HG03439 (cell line): ENCODE results near the gene SELENON.

Source experiments
- ATAC-seq: cut with Tn5 transposase; IDR thresholded peaks from one replicate; pipeline ENCODE4 v1.9.1; 2021; ENCODE audit warnings: mild to moderate bottlenecking, moderate library complexity; ENCODE audit not compliant: unreplicated experiment

The SELENON gene

DNA sequence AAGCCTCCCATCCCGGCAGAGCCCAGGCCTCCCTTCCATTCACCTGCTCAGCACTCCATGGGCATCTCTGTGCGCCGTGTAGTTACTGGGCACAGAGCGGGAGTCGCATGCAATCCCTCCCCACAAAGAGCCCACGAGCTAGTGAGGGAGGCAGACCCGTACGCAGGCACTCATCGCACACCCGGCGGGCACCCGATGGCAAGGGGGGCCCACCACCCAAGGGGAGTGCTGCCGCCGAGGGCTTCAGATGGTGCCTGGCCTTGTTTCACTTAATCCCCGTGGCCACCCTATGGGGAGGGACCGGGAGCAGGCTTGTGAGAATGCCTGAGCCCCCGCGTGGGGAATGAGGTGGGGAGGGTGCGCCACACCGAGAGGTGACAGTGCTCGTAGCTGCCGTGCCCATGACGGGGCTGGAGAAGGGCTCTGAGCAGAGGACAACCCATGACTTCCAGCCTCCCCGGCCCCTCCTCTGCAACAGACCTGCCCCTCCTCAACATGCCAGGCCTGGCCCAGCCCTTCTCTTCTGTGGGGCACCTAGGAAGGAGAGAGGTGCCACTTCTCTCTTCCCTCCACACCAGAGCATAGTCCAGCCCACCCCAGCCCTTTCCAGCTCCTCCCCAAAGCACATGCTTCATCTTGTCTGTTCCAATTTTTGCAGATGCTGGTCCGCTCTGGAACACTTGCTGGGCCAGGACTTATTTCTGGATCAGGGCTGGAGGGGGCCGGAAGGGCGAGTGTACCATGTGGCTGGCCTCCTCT, 30.2 kb upstream of the SELENON start:
- ATAC-seq = no peak

DNA sequence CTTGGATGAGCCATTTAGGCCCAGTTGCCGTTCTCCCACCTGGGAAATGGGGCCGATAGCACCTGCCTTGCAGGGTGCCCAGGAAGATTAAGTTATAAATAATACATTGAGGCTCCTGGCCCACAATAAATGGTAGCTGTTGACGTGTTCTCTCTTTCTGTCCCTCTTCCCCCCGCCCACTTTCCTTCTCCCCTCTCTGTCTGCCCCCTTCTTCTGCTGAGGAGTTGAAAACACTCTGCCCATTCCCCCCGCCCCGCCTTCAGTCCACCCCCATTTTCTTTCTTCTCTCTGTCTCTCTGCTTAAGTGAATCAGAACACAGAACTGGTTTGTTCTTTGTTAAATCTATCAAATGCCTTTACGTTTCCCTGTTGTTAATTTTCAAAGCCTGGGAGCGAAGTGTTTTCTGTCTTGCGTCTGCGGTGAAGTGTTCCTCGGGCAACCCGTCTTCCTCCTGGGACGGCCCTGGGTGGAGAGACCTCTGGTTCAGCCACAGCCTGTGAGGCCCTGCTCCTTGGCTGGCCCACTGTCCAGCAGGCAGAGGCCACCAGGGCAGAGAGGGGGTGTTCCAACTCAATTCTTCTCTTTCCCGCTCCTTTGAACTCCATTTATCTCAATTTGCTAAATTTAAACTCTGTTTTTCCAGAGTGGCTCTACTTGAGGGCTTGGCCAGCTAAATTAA, 29.3 kb upstream of the SELENON start:
- no peak for ATAC-seq

DNA sequence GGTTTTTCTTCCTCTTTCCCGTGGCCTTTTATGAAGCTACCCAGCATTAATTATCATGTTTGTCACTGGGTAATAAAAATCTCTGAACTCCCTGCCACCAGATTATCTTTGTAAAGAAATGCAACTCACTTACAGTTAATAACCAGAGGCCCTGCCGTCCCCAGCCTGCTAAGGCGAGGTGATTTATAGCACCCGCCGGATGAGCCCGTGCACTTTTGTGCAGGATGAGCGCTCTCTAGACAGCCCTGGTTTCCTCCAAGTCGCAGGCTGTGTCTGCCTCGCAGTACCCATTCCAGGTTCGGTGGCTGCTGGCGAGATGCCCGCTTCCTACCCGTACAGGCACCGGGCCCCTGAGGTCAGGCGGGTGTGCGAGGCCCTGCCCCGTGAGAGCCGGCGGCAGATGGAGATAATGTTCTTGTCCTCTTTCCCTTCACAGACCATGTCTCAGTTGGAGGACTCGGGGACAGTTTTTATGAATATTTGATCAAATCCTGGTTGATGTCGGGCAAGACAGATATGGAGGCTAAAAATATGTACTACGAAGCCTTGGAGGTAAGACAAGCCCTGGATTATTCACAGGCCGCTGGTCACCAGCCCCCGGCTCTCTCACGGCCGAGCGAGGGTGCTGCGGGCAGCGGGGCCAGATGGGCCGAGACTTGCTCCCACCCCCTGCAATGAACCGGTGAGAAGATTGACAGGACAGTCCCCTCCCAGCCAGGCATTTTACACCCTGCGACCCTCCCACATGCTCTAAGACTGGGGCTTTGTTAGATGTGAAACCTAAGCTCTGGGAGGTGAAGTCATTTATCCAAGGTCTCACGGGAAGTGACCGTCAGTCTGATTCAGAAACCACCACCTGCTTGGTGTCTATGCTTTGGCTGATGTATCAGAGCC, 28.5 kb upstream of the SELENON start:
- ATAC-seq = no peak

DNA sequence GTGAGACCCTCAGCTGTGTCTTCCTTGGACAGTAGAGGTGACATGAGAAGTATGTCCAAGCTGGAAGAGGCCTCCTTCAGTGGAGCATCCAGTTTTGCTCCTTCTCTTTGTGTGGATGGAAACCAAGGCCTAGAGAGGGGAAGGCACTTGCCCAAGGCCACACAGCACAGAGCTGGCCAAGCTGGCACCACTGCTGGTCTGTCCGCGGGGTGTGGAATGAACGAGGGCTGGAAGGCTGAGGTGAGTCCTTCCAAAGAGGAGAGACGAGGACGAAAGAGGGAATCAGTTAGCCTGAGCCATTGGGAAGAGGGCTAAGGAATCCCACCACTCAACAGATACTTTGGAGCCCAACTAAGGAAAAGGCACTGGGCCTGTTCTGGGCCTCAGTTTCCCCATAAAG, 27.8 kb upstream of the SELENON start:
- ATAC-seq = no peak

DNA sequence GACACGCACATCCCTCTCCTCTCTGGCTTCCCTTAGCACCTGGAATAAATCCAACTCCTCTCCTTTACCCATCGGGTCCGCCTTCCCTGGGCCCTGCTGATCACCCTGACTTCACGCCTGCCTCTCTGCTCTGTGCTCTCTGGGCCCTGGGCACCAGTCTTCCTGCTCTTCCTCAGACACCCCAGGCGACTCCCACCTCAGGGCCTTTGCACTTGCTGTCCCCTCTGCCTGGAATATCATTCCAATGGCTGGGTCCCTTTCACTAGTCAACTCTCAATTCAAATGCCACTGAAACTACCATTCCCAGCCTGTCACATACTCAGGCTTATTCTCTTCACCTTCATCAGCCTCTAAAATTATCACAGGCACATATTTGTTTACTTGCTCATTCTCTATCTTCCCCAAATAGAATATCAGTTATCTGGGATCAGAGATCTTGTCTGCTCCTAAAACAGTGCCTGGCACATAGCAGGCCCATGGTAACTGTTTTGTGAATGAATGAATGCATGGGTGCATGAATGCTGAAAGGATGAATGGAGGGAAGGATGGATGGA, 27.2 kb upstream of the SELENON start:
- no peak for ATAC-seq

DNA sequence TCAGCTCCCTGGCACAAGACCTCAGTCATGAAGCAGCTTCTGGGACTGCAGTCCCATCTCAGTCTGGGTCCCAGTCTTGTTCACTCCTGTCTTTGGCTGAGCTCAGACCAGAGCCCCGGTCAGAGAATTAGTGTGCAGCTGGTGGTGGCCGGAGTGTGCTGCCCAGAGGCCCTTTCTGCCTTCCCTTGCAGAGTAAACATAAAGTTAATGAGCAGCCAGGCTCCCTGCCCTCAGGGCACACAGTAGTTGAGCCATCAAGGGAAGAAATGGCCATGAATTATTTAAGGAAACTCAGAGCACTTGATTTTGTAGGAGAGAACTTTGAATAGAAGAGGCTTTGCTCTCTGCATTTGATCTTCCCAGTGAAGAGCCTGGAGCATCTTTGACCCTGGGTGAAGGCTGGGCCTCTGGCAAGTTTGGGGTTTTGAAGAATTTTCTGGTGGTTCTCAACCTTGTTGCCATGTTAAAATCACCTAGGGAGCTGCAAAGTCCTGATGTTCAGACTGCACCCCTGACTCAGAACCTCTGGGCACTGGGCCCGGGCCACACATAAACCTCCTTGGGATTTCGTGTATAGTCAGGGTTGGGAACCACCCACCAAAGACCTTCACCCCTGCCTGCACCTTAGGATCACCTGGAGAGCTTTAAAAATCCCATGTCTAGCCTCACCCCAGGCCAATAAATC, 26.4 kb upstream of the SELENON start:
- no peak for ATAC-seq

DNA sequence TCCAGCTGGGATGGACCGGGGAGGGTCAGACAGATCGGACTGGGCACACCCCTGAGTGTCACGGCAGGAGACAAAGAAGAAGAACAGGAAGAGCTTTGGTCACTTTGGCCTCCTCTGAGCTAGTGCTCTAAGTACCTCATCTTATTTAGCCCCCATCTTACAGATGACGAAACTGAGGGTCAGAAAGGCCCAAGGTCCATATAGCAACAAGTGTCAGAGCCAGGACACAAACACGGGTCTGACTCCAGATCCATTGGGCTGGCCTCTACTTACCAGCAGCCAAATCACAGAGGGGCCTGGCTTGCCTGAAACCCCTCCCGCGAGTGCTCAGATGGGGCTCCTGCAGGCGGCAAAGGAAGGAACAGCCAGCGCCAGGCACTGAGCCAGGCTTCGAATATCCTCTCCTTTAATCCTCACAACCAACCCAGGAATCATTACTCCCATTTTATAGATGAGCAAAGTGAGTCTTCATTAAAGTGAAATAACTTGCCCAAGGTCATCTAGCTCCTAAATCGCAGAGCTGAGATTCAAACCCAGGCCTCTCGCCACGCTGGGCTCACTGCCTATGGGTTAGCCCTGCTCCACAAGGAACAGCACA, 25.7 kb upstream of the SELENON start:
- ATAC-seq = no peak

DNA sequence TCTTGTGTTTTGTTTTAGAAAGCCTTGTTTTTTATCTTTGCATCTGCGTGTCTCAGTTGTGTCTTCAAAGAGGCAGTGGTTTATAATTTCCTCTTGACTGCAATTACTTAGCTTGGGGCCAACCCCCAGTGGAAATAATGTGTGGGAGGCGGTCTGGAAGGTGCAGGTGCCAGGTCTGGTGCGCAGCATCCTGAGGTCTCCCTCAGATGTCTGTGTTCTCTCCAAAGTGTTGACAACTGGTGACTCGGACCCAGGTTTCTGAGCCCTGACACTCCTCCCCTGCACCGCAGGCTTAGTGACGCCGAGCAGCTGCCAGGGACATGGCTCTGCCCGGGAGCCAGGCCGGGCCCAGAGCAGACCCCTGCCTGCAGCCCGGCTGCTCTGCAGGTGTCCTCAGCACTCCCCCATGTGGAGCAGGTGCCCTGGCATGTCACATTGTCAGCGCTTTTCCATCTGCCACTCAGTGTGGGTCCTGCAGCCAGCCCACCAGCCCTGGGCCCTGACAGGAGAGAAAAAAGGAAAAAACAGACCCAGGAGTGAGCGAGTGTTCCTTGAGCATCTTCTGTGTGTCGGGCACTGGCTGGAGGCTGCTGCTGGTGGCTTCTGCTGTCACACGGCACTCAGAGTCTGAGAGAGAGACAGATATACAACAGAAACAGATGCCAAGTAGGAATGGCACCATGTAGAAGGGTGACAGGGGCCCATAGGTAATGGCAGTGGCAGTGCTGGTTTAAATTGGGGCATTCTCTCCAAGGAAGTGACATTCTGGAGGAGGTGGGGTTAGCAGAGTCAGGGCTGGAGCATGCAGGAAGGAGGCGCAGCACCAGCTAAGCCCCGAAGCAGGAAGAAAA, 24.8 kb upstream of the SELENON start:
- ATAC-seq = no peak

DNA sequence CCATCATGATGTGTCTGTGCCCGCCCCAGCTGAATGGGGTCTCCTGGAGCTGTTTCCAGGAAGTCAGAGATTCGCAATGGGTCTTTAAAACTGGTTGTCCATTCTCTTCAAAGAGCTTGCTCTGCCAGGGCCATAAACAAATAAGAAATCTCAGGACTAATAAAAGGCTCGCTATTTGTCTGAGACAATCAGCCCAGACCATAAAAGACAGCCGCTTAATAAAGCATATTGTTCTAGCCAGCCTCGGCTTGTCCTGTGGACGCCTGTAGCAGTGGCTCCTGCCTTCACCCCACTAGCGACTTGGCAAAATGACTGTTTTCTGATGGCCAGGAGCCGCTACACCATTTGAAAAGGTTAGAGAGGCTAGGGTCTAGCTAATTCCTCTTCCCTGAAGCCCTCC, 20.6 kb upstream of the SELENON start:
- ATAC-seq = no peak

DNA sequence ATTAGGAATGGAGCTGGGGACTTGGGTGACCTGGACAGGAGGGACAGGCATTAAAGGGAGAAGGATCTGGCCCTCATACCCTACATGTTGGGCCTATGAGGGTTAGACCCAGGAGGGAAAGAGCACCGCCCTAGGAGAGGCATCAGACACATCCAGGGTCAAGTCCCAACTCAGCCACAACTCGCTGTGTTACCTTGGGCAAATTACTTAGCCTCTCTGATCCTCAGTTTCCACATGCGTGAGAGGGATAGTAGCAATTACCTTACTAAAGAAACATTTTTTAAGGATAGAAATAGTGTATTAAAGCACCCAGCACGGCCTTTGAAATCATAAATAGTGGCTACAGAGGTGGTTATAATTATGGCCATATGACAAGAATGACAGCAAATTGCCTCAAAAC, 20.1 kb upstream of the SELENON start:
- ATAC-seq = no peak

DNA sequence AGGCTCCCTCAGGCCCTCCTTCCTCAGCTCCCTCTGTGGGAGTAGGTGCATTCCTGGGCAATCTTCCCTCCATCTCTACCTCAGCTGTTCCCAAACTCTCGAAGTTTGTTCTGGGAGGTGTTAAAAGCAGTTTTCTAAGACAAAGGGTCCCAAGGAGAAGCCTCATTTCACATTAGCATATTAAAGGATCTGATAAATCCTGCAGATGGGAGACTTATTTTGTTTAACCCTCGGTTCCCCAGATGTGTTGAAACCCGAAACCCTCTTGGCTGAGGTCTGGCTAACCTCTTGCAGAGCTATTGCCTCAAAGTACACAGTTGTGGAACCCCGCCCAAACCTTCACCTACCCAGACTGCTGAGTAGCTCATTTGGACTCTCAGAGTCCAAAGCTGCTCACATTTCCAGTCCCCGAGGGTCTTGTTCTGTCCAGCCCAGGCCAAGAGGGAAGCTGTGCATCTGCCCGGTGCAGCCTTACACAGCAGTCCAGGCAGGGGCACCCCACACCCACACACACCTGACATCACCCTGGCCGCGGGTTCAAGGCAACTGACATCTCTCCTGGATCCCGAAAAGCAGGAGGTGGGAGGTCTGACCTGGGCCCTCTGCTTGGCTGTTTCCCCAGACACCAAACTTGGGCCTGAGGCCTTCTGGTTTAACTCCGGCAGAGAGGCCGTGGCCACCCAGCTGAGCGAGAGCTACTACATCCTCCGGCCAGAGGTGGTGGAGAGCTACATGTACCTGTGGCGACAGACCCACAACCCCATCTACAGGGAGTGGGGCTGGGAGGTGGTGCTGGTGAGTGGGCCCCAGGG, 19.5 kb upstream of the SELENON start:
- ATAC-seq = no peak

DNA sequence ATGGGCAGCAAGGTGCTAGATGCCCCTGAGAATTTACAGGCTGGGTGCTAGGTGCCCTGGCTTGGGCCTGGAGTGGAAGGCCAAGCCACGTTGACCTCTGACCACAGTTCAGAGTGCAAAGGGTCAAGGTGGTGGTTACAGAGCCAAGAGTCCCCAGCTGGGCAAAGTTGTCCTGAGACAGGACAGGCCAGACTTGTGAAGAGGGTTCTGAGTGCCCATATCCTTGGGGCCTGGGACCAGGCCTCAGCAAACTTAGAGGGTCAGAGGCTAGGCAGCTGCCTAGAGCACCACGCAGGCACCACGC, 18.9 kb upstream of the SELENON start:
- ATAC-seq = no peak

DNA sequence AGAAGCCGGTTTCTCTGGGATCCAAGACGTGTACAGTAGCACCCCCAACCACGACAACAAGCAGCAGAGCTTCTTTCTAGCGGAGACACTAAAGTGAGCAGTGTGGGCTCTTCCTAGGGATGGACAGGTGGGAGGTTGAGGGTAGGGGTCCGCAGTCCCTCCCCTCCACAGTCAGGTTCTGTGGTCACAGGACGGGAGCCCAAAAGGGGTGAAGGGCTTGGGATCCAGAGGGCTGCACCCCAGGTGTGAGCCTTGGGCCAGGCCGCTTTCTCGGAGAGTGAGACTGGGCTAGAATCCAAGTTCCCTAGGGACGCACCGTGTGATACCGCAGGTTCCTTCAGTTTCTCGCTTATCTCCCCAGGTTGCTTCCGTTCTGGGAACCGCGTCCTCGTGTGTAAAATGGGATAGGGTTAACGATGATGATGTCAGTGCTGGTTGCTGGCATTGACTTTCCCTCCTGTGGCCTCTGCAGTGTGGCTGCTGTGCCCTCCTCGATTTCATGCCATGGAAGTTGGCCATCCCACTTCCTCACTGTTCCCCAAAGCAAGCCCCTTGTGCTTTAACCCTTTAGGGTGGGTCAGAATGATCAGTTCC, 17.3 kb upstream of the SELENON start:
- no peak for ATAC-seq

DNA sequence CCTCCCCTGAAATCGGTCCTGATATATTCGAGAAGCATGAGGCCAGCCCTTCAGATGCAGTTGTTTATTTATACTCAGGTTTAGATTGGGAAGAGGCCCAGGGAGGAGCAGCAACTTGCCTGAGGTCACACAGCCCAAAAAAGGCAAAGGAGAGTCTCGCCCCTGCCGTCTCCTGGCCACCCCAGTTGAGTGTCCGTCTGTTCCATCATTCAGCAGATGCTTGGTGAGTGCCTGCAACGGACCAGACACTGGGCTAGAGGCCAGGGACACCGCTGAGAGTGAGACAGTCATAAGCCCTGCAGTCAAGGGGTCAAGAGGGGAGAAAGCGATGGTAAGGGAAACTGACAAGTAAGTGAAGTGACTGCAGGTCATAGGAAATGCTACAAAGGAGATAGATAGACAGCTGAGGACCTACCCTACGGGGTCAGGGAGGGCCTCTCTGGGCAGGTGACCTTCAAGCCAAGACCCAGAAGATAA, 15.4 kb upstream of the SELENON start:
- no peak for ATAC-seq

DNA sequence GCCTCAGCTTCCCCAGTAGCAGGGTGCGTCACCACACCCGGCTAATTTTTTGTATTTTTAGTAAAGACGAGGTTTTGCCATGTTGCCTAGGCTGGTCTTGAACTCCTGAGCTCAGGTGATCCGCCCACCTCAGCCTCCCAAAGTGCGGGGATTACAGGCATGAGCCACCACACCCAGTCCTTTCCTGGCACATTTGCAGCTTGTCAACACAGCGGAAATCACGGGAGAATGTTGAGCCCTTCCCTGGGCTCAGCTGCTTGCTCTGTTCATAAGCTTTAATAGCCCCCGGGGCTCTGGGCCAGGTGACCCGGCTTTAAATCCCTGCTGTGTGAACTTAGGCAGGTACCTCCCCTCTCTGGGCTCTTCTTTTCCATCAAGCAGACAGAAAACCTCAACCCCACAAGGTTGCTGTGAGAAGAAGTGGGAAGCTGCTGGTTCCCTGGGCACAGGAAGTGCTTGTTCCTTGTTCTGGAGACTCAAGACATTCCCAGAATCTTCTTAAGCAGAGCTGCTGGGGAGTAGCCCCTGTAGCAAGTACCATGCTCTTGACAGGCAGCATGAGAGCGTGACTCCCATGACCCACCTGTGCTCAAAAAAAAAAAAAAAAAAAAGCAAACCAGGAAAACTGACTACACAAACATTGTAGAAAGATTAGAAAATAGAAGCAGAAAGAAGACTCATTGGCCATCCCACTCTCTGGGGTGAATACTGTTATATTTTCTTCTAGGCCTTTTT, 14.5 kb upstream of the SELENON start:
- ATAC-seq = no peak

DNA sequence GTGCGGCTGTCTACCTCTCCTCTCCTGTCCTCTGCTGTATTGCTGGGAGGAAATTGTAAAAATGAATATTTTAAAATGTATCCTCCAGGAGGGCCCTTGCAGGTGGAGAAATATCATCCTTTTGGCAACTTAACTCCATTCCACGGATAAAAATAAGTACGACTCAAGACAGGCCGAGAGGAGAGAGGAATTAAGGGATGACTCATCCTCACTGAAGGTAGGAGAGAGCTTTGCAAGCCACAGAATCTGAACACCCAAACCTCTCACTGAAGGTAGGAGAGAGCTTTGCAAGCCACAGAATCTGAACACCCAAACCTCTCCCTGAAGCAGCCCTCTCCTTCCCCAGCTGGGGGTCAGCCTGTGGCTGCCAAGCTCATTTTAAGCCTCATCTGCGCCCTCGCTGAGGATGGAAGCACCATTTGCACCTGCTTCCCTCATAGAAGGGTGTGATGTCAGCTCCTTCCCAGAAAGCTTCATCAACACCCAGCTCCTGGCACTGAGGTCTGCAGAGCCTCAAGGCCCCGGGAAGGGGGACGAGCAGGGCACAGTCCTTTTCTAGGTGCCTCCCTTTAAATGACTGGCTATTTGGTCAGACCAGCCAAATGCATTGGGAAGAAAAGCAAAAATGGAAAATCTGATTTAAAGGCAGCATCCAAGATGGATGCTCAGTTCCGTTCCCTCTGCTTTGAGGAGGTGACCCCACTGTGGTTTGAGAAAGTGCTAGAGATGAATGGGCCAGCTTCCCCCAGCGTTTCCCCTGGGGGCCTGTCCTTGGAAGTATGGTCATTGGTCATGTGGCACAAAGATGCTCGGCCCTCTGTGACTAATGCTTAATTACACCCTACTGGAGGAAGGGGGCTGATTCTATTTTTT, 12.9 kb upstream of the SELENON start:
- ATAC-seq = no peak

DNA sequence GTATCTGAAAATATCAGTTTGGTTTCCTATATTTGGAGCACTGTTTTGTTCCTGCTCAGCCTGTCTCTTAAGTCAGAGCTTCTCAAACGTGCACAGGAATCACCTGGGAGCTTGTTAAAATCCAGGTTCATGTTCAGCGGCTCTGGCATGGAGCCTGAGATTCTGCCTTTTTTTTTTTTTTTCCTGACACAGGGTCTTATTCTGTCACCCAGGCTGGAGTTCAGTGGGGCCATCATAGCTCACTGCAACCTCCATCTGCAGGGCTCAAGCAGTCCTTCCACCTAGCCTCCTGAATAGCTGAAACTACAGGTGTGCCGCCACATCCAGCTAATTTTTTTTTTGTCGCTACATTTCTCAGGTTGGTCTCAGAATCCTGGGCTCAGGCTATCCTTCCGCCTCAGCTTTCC, 12.2 kb upstream of the SELENON start:
- no peak for ATAC-seq
